Fibroblast of pulmonary artery (primary cell): Measurements from ENCODE around the gene ERICH6B.

ENCODE experiments used
- DNase-seq: peaks from one replicate; pipeline ENCODE4 v3.0.0-alpha.2; 2010; ENCODE audit warnings: low read depth
- H3K4me3 ChIP-seq: replicated peaks from 2 replicates; pipeline ENCODE4 v1.5.1; 2011; ENCODE audit warnings: low read depth, mild to moderate bottlenecking, control low read depth, low read length, moderate library complexity
- TF ChIP-seq, protein P1 (sequence below): IDR thresholded peaks from 2 replicates; pipeline ENCODE4 v1.5.1; 2011; ENCODE audit warnings: mild to moderate bottlenecking, control low read depth, low read length, inconsistent platforms; ENCODE audit errors: missing control alignments

The ERICH6B gene

DNA sequence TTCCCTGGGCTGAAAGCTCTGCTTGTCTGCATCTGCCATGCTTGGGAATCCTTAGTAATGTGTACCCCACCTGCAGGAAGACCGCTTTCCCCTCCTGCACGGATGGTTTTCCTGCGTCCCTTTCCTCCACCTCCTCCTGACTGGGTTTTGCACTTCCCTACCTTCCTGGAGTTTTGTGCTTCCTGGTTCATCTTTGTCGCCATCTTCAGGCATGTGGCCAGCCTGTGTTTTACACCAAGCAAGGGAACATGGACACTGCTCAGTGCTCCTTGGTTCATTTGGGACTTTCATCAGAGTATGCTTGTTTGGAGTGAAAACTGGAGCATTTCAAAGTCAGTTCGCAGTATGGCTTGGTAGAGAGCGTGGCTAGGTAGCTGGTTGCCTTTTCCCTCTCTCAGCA lies 30.7 kb downstream of the ERICH6B start:
- TF ChIP-seq, protein P1, sequence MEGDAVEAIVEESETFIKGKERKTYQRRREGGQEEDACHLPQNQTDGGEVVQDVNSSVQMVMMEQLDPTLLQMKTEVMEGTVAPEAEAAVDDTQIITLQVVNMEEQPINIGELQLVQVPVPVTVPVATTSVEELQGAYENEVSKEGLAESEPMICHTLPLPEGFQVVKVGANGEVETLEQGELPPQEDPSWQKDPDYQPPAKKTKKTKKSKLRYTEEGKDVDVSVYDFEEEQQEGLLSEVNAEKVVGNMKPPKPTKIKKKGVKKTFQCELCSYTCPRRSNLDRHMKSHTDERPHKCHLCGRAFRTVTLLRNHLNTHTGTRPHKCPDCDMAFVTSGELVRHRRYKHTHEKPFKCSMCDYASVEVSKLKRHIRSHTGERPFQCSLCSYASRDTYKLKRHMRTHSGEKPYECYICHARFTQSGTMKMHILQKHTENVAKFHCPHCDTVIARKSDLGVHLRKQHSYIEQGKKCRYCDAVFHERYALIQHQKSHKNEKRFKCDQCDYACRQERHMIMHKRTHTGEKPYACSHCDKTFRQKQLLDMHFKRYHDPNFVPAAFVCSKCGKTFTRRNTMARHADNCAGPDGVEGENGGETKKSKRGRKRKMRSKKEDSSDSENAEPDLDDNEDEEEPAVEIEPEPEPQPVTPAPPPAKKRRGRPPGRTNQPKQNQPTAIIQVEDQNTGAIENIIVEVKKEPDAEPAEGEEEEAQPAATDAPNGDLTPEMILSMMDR: peak; percentile 6
- no peak for DNase-seq
- H3K4me3 ChIP-seq: no peak overlapping the region

GRCh38 chr13:45582408-45583076 lies 33.0 kb downstream of the ERICH6B start:
- no peak overlapping the region for H3K4me3 ChIP-seq
- DNase-seq: no peak
- TF ChIP-seq, protein P1: no peak

- TF ChIP-seq, protein P1: no peak
- no peak overlapping the region for H3K4me3 ChIP-seq
- DNase-seq: no peak
These were observed 39.1 kb downstream of the ERICH6B start for GRCh38 chr13:45576466-45576865.

DNA sequence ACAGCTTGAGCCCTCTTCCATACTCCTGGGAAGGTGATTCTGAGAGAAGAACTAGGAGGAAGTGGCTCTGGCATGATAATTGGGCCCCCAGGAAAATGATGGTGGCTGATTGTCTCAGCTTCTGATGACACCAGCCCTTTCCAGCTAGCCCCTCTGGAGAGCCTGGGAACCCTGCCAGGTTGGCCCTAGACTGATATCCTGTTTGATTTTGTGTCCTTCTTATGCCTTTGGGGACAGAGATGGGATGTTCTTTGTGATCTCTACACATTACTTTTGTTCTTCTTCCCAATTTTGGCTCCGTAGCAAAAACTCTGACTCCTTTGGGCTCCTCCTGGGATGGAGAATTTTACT lies 39.7 kb downstream of the ERICH6B start:
- TF ChIP-seq, protein P1: no peak
- no peak overlapping the region for H3K4me3 ChIP-seq
- DNase-seq: no peak

GRCh38 chr13:45575146-45575829 lies 40.3 kb downstream of the ERICH6B start:
- no peak overlapping the region for H3K4me3 ChIP-seq
- TF ChIP-seq, protein P1: no peak
- no peak for DNase-seq

- no peak for DNase-seq
- H3K4me3 ChIP-seq: no peak overlapping the region
- TF ChIP-seq, protein P1: no peak
These were observed 50.2 kb downstream of the ERICH6B start for GRCh38 chr13:45565331-45565730.
